SK-MEL-5 (cell line): ENCODE measurements around the gene CCN5. TPM values are rescaled to one million over a fixed set of nuclear protein-coding genes. Genes with fewer than 3 reads are reported as not detected.
A peak's percentile ranks its signal among the peaks of the same experiment; 100 is the strongest.
"Not testable (repeated sequence)": the region's sequence is repeated elsewhere in the genome, so short reads cannot be mapped to it uniquely, and the experiment has no call there.

Experiments
- DNase-seq: peaks from one replicate; pipeline ENCODE4 v3.0.0-alpha.2; 2016; ENCODE audit warnings: low read depth, low spot score
- in situ Hi-C: cut with HindIII; loops from 2 replicates; pipeline ENCODE4 v1.10.0; 2016; ENCODE audit warnings: low sequenced_read_pairs, high pct_unique_total_duplicates, low pct_unique_long_range_greater_than_20kb
- total RNA-seq: library from RNA; depleted of rRNA; stranded (reverse); fragments of >200 nt; shearing (Covaris generic); gene quantifications from 2 replicates; pipeline ENCODE4 v1.2.3, GENCODE V29; 2014; rRNA removed

The CCN5 gene
- total RNA-seq, 1 experiment from 2014 or later: 0.85 TPM

DNA sequence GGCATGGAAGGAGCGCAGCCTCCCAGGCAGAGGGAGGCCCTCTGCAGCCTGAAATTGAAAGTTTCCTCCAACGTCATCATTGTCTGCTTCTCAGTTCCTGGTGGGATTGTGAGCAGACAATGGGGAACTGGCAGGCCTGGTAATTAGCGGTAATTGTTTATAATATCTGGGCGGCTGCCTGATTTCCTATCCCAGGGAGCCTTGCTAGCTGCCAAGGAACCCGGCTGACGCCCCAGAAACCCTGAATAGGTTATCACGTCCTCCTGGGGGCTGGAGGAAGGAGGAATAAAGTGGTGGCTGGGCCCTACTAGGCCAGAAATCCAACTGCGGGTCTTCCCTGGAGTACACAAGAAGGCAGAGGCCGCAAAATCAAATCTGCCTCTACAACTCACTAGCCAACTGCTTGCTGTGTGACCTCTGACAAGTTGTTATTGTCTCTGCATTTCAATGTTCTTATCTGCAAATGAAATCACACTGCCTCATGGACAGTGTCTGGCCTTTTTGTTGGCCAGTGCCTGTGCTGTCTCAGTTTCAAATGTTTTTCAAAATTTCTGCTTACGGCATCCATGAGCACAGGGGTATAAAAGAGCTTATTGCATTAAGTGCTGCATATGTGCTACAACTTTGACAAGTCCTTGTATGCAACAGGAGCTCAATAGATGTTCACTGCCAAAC, 47.4 kb downstream of the CCN5 start:
- in situ Hi-C loops: no loop called here
- DNase-seq: no peak

DNA sequence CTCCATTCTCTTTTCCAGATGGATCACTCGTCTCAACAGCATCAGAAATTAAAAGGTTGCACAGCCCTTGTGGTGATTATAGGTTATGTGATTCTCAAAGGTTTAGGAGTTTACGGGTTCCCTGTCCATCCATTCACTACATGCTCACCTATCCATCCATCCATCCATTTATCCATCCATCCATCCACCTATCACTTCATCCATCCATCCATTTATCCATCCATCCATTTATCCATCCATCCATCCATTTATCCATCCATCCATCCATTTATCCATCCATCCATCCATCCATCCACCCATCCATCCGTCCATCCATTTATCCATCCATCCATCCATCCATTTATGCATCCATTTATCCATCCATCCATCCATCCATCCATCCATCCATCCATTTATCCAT, 48.6 kb downstream of the CCN5 start:
- in situ Hi-C loops, DNase-seq: not testable (repeated sequence)

- DNase-seq: no peak
- in situ Hi-C loops: no loop called here
Measured at GRCh38 chr20:44765091-44765490, 49.9 kb downstream of the CCN5 start.

- peak; percentile 24 for DNase-seq
- in situ Hi-C loops: no loop called here
Measured at GRCh38 chr20:44765701-44766347, 50.7 kb downstream of the CCN5 start.

DNA sequence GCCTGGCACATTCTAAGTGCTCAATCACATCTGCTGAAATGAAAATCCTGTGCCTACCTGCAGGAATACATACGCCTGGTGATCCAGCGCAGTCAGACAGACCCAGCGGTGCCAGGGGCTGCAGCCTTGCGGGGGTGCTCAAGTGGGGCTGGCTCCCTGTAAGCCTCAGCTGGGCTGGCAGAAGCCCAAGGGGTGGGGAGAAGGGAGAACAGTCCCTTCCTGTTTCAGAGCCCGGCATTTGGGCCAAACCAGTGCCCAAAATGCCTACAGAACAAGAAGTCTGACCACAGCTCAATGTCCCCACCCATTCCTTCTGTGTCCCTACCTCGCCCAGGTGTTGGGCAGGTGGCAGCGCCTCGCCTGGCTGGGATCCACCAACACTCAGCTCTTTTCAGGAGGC, 53.1 kb downstream of the CCN5 start:
- in situ Hi-C loops: no loop called here
- DNase-seq: no peak

DNA sequence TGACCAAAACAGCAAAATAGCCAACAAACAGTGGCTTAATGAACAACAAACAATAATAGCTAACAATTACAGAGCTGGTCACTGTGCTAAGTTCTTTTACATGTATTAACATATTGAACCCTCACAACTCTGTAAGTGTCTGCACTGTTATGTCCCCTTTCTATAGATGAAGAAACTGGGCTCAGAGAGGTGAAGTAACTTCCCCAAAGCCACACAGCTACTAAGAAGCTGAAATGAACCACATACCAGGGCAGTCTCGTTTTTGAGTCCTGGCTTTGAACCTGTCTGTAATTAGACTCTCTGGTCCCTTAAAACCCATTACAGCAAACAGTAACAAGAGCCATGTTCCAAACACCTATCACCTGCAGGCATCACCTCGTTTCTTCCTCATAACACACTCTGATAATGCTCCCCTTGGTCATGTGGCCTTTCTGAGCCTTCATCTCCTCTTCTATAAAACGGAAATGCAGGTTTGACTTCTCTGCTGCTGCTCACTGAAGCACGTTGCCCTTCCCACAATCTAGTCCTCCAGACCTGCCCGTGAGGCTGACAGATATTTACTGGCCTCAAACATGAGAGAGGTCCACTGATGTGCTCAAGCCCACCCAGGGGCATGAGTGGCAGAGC, 53.8 kb downstream of the CCN5 start:
- DNase-seq: no peak
- in situ Hi-C loops: no loop called here

- in situ Hi-C loops: no loop called here
- no peak for DNase-seq
Measured at GRCh38 chr20:44769481-44769863, 54.3 kb downstream of the CCN5 start.

- in situ Hi-C loops: no loop called here
- no peak for DNase-seq
Measured at GRCh38 chr20:44770484-44771171, 55.5 kb downstream of the CCN5 start.

DNA sequence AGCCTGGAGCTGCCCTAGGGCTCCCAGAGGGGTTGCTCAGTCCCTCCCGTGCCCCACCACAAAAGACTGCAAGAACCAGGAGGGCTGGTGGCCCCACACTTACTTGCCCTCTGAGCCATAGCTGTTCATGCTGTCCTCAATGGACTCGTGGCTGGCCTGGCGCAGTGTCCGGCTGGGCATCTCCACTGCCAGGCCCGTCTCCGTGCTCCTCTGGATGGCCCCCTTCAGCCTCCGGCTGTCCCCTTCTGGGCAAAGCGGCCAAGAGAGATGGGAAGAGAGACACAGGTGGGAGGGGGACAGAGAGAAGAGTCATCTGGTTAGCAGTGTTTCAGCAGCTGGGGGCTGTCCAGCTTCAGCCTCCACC, 56.0 kb downstream of the CCN5 start:
- in situ Hi-C loops: no loop called here

DNA sequence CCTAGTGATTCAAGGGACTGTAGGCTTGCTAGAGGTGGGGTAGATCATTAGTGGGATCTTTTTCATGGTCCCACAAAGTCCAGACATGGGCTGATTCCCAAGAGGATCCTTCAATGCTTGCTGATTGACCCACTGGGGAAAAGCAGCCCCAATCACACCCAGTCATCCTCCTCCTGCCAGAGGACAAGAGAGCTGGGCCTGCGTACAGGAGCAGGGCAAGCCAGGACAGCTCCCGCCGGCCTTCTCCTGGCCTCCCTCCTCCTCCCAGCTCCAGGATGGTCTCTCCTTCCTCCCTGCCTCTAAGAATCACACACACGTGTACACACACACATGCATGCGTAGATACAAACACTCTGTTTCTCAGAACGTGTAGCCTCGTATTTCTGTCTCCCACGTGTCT, 57.5 kb downstream of the CCN5 start:
- in situ Hi-C loops: no loop called here
- no peak for DNase-seq

More for the DNA sequence above, 56.0 kb downstream of the CCN5 start:
- no peak for DNase-seq

DNA sequence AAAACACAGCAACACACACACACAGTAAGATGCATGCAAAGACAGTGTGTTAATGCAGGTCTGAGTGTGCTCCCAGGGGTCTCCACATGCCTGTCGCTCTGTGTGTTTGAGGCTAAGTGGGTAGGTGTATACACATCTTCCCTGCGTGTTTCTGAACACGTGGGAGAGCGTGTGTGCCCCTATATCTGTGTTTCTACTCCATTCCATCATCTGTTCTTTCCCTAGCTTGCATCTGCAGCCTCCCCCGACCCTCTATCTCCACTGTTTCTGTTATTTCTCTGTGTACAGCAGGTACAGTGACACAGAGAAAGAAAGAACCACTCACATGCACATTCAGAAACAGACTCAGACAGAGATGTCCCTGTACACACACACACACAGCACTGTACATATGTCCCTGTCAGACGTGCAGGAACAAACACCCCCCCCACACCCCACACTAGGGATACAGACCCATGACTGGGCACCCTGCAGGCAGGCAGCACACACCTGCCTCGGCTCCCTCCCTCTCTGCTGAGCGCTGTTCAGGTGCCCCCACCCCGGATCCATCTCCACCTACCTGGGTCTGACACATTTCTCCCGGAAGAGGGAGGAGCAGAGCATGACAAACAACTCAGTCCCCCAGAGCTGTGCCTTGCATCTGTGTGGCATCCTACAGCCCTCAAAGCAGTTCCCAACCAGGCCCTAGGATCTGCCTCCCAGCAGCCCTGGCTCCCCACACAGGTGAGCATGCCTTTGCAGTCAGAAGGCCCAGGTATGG, 58.1 kb downstream of the CCN5 start:
- DNase-seq: no peak
- in situ Hi-C loops: no loop called here

DNA sequence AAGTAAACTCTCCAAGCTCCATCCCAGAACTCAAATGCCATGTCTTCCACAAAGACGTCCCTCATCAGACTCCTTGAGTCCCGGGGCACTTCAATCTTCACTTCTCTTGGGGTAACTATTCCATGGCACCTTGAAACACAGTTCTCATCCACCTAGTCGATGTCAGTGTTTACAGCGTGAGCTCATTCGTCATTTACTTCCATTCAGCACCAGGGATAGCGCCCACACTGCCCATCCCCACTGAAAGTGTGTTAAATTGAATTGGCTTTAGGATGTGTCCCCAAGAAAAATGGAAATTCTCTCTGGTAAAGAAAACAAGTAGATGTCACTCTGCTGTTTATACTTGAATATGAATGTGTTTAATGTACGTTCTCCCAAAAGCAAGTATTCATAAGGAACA, 61.8 kb downstream of the CCN5 start:
- in situ Hi-C loops: no loop called here
- DNase-seq: peak; percentile 30

Other genes with a start within 250 kb of the CCN5 start
- gene TTPAL, start 239.5 kb upstream of the CCN5 start, total RNA-seq: 5.7 and 6.6 TPM in 2 replicates
- 97.1 and 110 TPM in 2 replicates for gene SERINC3, start 193.3 kb upstream of the CCN5 start, total RNA-seq
- 30.6 and 32.7 TPM in 2 replicates for gene PKIG, start 132.8 kb upstream of the CCN5 start, total RNA-seq
- 12.4 and 13.2 TPM in 2 replicates for gene ADA, start 63.7 kb upstream of the CCN5 start, total RNA-seq
- 0.13 TPM in 1 of 2 replicates, not detected in the other for gene KCNK15, start 30.5 kb downstream of the CCN5 start, total RNA-seq
- gene RIMS4, start 95.2 kb downstream of the CCN5 start, total RNA-seq: 10.7 and 10.9 TPM in 2 replicates
- 129 and 134 TPM in 2 replicates for gene YWHAB, start 170.3 kb downstream of the CCN5 start, total RNA-seq
- gene PABPC1L, start 194.7 kb downstream of the CCN5 start, total RNA-seq: 13.3 and 17.1 TPM in 2 replicates
- 41.5 and 41.8 TPM in 2 replicates for gene TOMM34, start 245.0 kb downstream of the CCN5 start, total RNA-seq